Measurements from ENCODE around the gene LIMCH1. TPM values are rescaled to one million over a fixed set of nuclear protein-coding genes. Genes with fewer than 3 reads are reported as not detected.
"Not testable (repeated sequence)": the region's sequence is repeated elsewhere in the genome, so short reads cannot be mapped to it uniquely, and the experiment has no call there.

The LIMCH1 gene
- total RNA-seq, 1 experiment from 2014 or later = 19.7 TPM

GRCh38 chr4:41734371-41734770 lies 196.4 kb downstream of the LIMCH1 start:
- Histone ChIP-seq H3K4me1 (ENCODE audit: insufficient read depth, low read length) (no peaks in the 10 kb centered on the region), H3K4me3 (ENCODE audit: low read length) (no peak overlapping the region), H4K20me1 (ENCODE audit: low read length) (no peaks in the 10 kb centered on the region), H3K4me2 (ENCODE audit: low read length) (no peak overlapping the region), H3K36me3 (ENCODE audit: low read depth, low read length) (no peaks in the 10 kb centered on the region), H3K9me3 (ENCODE audit: low read length) (no peaks in the 10 kb centered on the region), H3K27me3 (ENCODE audit: low read length) (no peaks in the 10 kb centered on the region), H2AFZ (ENCODE audit: low read length) (no peak overlapping the region), H3K9ac (ENCODE audit: low read length) (no peak overlapping the region), H3K27ac (ENCODE audit: low read length) (no peak overlapping the region), H3F3A (ENCODE audit: low read length, unreplicated experiment) (no peaks in the 10 kb centered on the region), H3K79me2 (ENCODE audit: low read length) (no peaks in the 10 kb centered on the region), H3K9me2 (replicated peaks; ENCODE audit: low read length) (no peaks in the 10 kb centered on the region)
- no TSS peak for BruUV-seq (replicated peaks)
- intact Hi-C loops (cut with micrococcal nuclease) = no loop called here
- ChIA-PET POLR2A (ENCODE audit: unreplicated experiment) (no interaction called here), CTCF (no interaction called here)
- ATAC-seq = no peak
- DNase-seq = peak; percentile 62
- TF ChIP-seq EZH2phosphoT487 (IDR thresholded peaks at IDR 0.05; ENCODE audit: borderline replicate concordance, low read length) = no peak
- no peak for TF ChIP-seq EZH2 (IDR thresholded peaks at IDR 0.05; ENCODE audit: low read length, unreplicated experiment)
- TF ChIP-seq, protein P1, sequence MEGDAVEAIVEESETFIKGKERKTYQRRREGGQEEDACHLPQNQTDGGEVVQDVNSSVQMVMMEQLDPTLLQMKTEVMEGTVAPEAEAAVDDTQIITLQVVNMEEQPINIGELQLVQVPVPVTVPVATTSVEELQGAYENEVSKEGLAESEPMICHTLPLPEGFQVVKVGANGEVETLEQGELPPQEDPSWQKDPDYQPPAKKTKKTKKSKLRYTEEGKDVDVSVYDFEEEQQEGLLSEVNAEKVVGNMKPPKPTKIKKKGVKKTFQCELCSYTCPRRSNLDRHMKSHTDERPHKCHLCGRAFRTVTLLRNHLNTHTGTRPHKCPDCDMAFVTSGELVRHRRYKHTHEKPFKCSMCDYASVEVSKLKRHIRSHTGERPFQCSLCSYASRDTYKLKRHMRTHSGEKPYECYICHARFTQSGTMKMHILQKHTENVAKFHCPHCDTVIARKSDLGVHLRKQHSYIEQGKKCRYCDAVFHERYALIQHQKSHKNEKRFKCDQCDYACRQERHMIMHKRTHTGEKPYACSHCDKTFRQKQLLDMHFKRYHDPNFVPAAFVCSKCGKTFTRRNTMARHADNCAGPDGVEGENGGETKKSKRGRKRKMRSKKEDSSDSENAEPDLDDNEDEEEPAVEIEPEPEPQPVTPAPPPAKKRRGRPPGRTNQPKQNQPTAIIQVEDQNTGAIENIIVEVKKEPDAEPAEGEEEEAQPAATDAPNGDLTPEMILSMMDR (conservative IDR thresholded peaks at IDR 0.05; ENCODE audit: low read depth, low read length) = no peak

DNA sequence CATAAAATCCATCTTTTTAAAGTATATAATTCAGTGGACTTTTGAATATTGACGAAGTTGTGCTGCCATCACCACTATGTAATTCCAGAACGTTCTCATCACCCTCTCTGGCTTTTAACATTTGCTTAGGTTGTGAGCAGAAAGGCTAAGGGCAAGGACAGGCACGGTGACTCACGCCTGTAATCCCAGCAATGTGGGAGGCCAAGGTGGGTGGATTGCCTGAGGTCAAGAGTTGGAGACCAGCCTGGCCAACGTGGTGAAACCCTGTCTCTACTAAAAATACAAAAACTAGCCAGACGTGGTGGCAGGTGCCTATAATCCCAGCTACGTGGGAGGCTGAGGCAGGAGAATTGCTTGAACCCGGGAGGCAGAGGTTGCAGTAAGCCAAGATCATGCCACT lies 199.5 kb downstream of the LIMCH1 start:
- intact Hi-C loops (cut with micrococcal nuclease); H3K4me3 ChIP-seq (ENCODE audit: low read length); H4K20me1 ChIP-seq (ENCODE audit: low read length); BruUV-seq (replicated peaks); H3K9me2 ChIP-seq (replicated peaks; ENCODE audit: low read length); H2AFZ ChIP-seq (ENCODE audit: low read length); ATAC-seq; DNase-seq; H3K79me2 ChIP-seq (ENCODE audit: low read length); POLR2A ChIA-PET (ENCODE audit: unreplicated experiment); H3K9ac ChIP-seq (ENCODE audit: low read length); H3F3A ChIP-seq (ENCODE audit: low read length, unreplicated experiment); H3K27ac ChIP-seq (ENCODE audit: low read length); H3K27me3 ChIP-seq (ENCODE audit: low read length); H3K36me3 ChIP-seq (ENCODE audit: low read depth, low read length); H3K4me2 ChIP-seq (ENCODE audit: low read length); H3K4me1 ChIP-seq (ENCODE audit: insufficient read depth, low read length); H3K9me3 ChIP-seq (ENCODE audit: low read length): not testable (repeated sequence)
- CTCF ChIA-PET = interaction anchor here (0.6 kb wide), 1 partner anchor 884 kb away, joined by 4 read pairs; no protein-coding TSS in a partner anchor

GRCh38 chr4:41741354-41741753 lies 203.4 kb downstream of the LIMCH1 start:
- H4K20me1 ChIP-seq (ENCODE audit: low read length) = no peaks in the 10 kb centered on the region
- no peak overlapping the region for H3K27ac ChIP-seq (ENCODE audit: low read length)
- H3F3A ChIP-seq (ENCODE audit: low read length, unreplicated experiment) = no peaks in the 10 kb centered on the region
- H3K9me2 ChIP-seq (replicated peaks; ENCODE audit: low read length) = no peaks in the 10 kb centered on the region
- H3K4me2 ChIP-seq (ENCODE audit: low read length) = no peak overlapping the region
- POLR2A ChIA-PET (ENCODE audit: unreplicated experiment) = no interaction called here
- CTCF ChIA-PET = no interaction called here
- TF ChIP-seq, protein P1 (conservative IDR thresholded peaks at IDR 0.05; ENCODE audit: low read depth, low read length) = no peak
- TF ChIP-seq EZH2 (IDR thresholded peaks at IDR 0.05; ENCODE audit: low read length, unreplicated experiment) (no peak), EZH2phosphoT487 (IDR thresholded peaks at IDR 0.05; ENCODE audit: borderline replicate concordance, low read length) (no peak)
- 0 out of 2 replicates have a peak, but pooled peaks cover 7% of the 10 kb centered on the region for H3K27me3 ChIP-seq (ENCODE audit: low read length)
- no peaks in the 10 kb centered on the region for H3K9me3 ChIP-seq (ENCODE audit: low read length)
- no peak overlapping the region for H2AFZ ChIP-seq (ENCODE audit: low read length)
- no peak overlapping the region for H3K4me3 ChIP-seq (ENCODE audit: low read length)
- intact Hi-C loops (cut with micrococcal nuclease) = no loop called here
- DNase-seq = no peak
- H3K4me1 ChIP-seq (ENCODE audit: insufficient read depth, low read length) = no peaks in the 10 kb centered on the region
- H3K79me2 ChIP-seq (ENCODE audit: low read length) = no peaks in the 10 kb centered on the region
- no peak overlapping the region for H3K9ac ChIP-seq (ENCODE audit: low read length)
- no peaks in the 10 kb centered on the region for H3K36me3 ChIP-seq (ENCODE audit: low read depth, low read length)
- ATAC-seq = no peak
- BruUV-seq (replicated peaks) = no TSS peak

All from PC-3 (cell line).